GM12892 (cell line): ENCODE measurements around the gene CBS.

ENCODE experiments used
- POLR2A ChIP-seq: IDR thresholded peaks from 2 replicates; pipeline ENCODE4 v1.6.1; 2011; ENCODE audit warnings: low read depth, low read length, control low read depth
- POLR2AphosphoS5 ChIP-seq: IDR thresholded peaks from 2 replicates; pipeline ENCODE4 v1.6.1; 2011; ENCODE audit warnings: low read depth, low read length, control low read depth
- TAF1 ChIP-seq: IDR thresholded peaks from 2 replicates; pipeline ENCODE4 v1.6.1; 2011; ENCODE audit warnings: low read depth, mild to moderate bottlenecking, control low read depth, low read length, borderline replicate concordance

DNA sequence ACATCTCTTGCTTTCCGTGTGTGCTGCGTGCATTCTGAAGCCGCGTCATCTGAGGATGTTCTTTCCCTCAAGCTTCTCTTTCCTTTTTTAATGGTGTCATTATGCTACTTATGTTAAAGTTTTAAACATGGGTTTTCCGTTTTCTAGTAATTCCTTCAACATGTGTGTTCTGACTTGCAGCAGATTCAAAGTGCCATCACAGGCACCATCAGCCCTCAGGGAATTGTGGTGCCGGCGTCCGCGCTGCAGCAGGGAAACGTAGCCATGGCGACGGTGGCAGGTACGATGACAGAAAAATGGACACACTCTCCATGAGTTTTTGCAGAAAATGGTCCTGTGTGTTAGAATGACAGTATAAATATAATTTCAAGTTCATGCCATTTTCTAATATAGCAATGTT is 58.9 kb downstream of the CBS start:
- TF ChIP-seq POLR2AphosphoS5 (no peak), POLR2A (no peak), TAF1 (no peak)
